ENCODE measurements around the gene GFER.

The GFER gene

DNA sequence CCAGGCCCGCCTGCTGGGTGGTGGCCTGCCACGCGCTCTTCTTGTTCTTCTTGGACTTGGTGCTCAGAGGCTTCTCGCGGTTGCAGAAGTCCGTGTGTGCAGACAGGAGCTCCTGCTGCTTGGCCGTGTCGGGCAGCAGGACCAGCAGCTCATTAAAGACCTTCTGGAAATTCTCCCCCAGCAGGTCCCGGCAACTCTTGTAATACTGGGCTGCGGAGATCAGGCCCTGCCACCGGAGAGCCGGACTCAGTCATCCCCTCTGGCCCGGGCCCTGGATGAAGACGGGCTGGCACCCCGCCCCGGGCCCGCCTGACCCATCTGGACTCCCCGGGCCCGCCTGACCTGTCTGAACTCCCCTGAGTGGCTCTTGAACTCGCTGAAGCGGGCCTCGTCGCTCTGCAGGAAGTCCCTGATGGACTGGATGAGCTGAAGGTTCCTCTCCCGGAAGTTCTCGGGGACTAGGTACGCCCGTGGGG lies 14.4 kb downstream of the GFER start (continued):
- TF ChIP-seq PRDM2 (tag by site-specific recombination; IDR thresholded peaks at IDR 0.05; ENCODE audit: borderline replicate concordance) = no peak
- TF ChIP-seq ZNF16 (tag by site-specific recombination; IDR thresholded peaks at IDR 0.05; ENCODE audit: low read depth) = no peak
- no peak for TF ChIP-seq GLI4 (tag by site-specific recombination; IDR thresholded peaks at IDR 0.05)
- TF ChIP-seq ZNF214 (tag by site-specific recombination; IDR thresholded peaks at IDR 0.05; ENCODE audit: borderline replicate concordance) = no peak
- no peak for TF ChIP-seq ZNF624 (tag by site-specific recombination; IDR thresholded peaks at IDR 0.05)
- TF ChIP-seq ELK4 (IDR thresholded peaks at IDR 0.05; ENCODE audit: borderline replicate concordance, low read depth, low read length) = no peak
- no peak for TF ChIP-seq ZBTB20 (tag by site-specific recombination; IDR thresholded peaks at IDR 0.05)

GRCh38 chr16:1998852-1999801 lies 15.1 kb downstream of the GFER start:
- TF ChIP-seq ZNF335 (tag by site-specific recombination; conservative IDR thresholded peaks at IDR 0.05) (no peak), EGR2 (tag by site-specific recombination; IDR thresholded peaks at IDR 0.05; ENCODE audit: low read depth) (peak; percentile 34; the same call in 1 of the 2 replicates), GLIS2 (tag by site-specific recombination; IDR thresholded peaks at IDR 0.05) (peak; percentile 39; the same call in 1 of the 2 replicates)
- H3K27ac ChIP-seq (ENCODE audit: extremely low read depth, low read depth, low read length) = no peak overlapping the region
- ChIA-PET POLR2A (interaction anchor here (1.0 to 2.1 kb wide), 3 partner anchors 8 to 34 kb away, joined by 3 to 8 read pairs (median 3); partner anchors contain the start of gene RPS2), CTCF (interaction anchor here (0.6 kb wide), 1 partner anchor 68 kb away, joined by 3 read pairs; no protein-coding TSS in a partner anchor)
- no peaks in the 10 kb centered on the region for H3K9me3 ChIP-seq (ENCODE audit: control insufficient read depth, insufficient read depth, low read depth, low read length)
- H3K36me3 ChIP-seq (ENCODE audit: control insufficient read depth in 2 of 2, insufficient read depth in 1 of 2, low read length in 2 of 2) = peaks cover 0 to 72% of the 10 kb centered on the region in 2 experiments; a peak in 2 of 3 replicates
- no peak overlapping the region for H3K4me3 ChIP-seq (ENCODE audit: low read depth, low read length)
- peaks cover 1% of the 10 kb centered on the region; the same call in 1 of the 2 replicates for H3K4me1 ChIP-seq (ENCODE audit: control insufficient read depth, insufficient read depth, low read length)

- ChIA-PET CTCF (no interaction called here), POLR2A (interaction anchor here (0.6 to 1.2 kb wide), 3 partner anchors 7 to 155 kb away, joined by 3 to 4 read pairs (median 3); partner anchors contain the start of gene TRAF7)
- peaks cover 0 to 76% of the 10 kb centered on the region in 2 experiments; a peak in 2 of 3 replicates for H3K36me3 ChIP-seq (ENCODE audit: control insufficient read depth in 2 of 2, insufficient read depth in 1 of 2, low read length in 2 of 2)
- H3K27ac ChIP-seq (ENCODE audit: extremely low read depth, low read depth, low read length) = no peak overlapping the region
- no peaks in the 10 kb centered on the region for H3K9me3 ChIP-seq (ENCODE audit: control insufficient read depth, insufficient read depth, low read depth, low read length)
- H3K4me1 ChIP-seq (ENCODE audit: control insufficient read depth, insufficient read depth, low read length) = peaks cover 5% of the 10 kb centered on the region; the same call in 1 of the 2 replicates
- no peak overlapping the region for H3K4me3 ChIP-seq (ENCODE audit: low read depth, low read length)
- TF ChIP-seq ZFP41 (tag by site-specific recombination; IDR thresholded peaks at IDR 0.05; ENCODE audit: borderline replicate concordance) (no peak), ZNF202 (tag by site-specific recombination; IDR thresholded peaks at IDR 0.05; ENCODE audit: borderline replicate concordance) (no peak), SP7 (tag by site-specific recombination; IDR thresholded peaks at IDR 0.05) (no peak), ZNF138 (tag by site-specific recombination; IDR thresholded peaks at IDR 0.05; ENCODE audit: borderline replicate concordance) (no peak), ZNF677 (tag by site-specific recombination; IDR thresholded peaks at IDR 0.05) (no peak), SCRT1 (tag by site-specific recombination; IDR thresholded peaks at IDR 0.05; ENCODE audit: borderline replicate concordance) (peak; percentile 59; the same call in 1 of the 2 replicates), EGR2 (tag by site-specific recombination; IDR thresholded peaks at IDR 0.05; ENCODE audit: low read depth) (peak; percentile 23; the same call in 1 of the 2 replicates), ZNF10 (tag by site-specific recombination; IDR thresholded peaks at IDR 0.05) (no peak), ZNF791 (tag by site-specific recombination; IDR thresholded peaks at IDR 0.05) (no peak), HIC1 (tag by site-specific recombination; IDR thresholded peaks at IDR 0.05) (peak; percentile 51; the same call in 1 of the 2 replicates)
Observed at GRCh38 chr16:1999866-2000514, 16.0 kb downstream of the GFER start.
